Activated CD4-positive, alpha-beta T cell treated with anti-CD3 and anti-CD28 coated beads, Interleukin-2, amount 50 U/mL, for 16 hours (primary cell): ENCODE data around the gene GPBAR1.

Source experiments
- DNase-seq: peaks from one replicate; pipeline ENCODE4 v3.0.0-alpha.2; 2020

GPBAR1 gene, protein sequence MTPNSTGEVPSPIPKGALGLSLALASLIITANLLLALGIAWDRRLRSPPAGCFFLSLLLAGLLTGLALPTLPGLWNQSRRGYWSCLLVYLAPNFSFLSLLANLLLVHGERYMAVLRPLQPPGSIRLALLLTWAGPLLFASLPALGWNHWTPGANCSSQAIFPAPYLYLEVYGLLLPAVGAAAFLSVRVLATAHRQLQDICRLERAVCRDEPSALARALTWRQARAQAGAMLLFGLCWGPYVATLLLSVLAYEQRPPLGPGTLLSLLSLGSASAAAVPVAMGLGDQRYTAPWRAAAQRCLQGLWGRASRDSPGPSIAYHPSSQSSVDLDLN

DNA sequence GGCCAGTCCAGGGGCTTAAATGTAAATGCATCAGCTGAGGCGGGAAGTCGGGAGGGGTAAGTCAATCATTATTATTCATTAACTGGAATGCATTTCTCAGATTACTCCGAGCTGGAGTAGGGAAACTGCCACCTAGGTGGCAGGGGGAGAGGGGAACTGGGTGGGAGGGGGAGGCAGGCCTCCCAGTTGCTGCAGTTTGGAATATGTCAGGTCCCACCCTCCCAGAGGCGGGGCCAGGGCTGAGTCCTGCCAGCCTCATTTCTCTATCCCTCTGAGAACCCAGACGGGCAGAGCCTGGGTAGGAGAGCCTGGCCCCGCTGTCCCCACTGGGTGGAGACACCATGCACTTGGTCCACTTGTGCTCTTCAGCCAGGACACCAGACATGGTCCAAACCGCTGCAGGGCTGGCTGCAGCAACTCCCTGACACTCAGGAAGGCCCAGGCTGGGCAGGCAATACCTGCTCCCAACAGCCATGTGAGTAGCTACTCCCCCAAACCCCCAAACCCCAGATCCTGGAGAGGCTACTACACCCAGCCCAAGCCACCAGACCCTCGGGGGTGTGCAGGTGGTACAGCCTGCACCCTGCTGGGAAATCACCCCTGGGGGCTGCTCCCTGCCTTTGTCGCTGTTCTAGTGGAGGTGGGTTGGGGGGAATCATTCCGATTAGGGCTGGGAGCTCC lies at the start of gene GPBAR1:
Gene GPBAR1 (plus strand): TSS at position 274 of the 681 bp plus-strand sequence. CDS start 1,710 bp downstream, outside the sequence.
- no peak for DNase-seq

DNA sequence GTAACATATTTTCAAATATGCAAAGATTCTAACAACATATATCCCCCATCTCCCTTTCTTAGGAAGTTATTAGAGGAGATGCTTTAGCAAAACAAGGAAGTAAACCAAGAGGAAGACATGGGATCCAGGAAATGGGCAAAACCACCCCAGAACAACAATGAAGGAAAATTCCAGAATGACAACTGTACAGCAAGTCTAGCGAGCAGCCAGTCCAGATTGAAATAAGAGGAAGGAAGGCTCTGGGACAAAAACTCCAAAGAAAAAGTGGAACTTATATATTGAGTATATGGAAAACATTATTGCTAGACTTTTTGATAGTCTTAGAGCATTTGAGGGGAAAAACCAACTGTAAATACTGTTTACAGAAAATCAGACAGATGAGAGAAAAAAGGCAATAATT lies 46.7 kb upstream of the GPBAR1 start:
- DNase-seq: no peak

DNA sequence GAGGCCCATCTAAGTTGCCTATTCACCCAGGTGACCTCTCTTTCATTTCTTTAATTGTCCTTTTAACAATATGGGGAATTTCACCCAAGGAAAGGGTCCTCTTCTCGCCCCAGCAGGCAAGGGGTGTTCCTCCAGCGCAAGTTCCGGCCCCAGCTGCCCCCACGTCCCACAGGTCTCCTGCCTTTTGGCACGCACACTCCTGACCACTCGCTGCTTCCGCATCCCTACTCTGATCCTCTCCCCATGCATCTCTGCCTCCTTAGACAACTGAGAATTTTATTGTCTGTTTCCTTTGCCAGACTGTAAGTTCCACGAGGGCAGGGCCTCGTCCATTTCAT lies 44.5 kb upstream of the GPBAR1 start:
- DNase-seq: no peak

DNA sequence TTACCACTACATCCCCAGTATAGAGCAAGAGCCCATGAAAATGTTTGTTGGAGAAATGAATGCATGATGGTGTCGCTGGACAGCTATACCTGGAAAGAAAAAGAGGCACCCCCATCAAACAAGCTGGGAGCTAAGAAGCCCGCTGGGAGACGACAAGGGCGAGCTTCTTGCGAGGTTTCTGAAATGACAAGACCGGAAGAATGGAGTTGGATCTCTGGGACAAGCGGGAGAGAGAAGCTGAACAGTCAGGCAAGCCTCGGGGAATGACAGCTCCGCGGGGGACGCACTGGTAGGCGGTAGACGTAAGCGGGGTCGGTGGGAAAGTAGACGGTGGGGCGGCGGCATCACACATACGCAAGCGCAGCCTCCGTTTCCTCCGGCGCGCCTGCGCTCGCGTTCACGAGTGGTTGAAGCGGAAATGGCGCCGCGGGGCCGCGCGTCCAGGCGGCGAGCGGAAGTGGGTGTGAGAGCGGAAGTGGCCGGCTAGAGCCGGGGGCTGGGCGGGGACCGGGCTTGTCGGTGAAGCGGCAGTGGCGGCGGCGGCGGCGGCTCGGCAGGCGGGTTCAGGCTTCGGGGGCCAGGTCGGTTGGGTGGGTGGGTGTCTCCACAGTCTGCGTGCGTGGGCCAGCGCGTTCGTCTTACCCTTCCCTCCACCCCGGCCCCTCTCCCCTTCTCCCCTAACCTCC lies 44.0 kb upstream of the GPBAR1 start, which contains the start of gene ARPC2:
Gene ARPC2 (plus strand): TSS at position 516 of the 686 bp plus-strand sequence. CDS start 282 bp downstream, outside the sequence.
- DNase-seq: peak; percentile 96

DNA sequence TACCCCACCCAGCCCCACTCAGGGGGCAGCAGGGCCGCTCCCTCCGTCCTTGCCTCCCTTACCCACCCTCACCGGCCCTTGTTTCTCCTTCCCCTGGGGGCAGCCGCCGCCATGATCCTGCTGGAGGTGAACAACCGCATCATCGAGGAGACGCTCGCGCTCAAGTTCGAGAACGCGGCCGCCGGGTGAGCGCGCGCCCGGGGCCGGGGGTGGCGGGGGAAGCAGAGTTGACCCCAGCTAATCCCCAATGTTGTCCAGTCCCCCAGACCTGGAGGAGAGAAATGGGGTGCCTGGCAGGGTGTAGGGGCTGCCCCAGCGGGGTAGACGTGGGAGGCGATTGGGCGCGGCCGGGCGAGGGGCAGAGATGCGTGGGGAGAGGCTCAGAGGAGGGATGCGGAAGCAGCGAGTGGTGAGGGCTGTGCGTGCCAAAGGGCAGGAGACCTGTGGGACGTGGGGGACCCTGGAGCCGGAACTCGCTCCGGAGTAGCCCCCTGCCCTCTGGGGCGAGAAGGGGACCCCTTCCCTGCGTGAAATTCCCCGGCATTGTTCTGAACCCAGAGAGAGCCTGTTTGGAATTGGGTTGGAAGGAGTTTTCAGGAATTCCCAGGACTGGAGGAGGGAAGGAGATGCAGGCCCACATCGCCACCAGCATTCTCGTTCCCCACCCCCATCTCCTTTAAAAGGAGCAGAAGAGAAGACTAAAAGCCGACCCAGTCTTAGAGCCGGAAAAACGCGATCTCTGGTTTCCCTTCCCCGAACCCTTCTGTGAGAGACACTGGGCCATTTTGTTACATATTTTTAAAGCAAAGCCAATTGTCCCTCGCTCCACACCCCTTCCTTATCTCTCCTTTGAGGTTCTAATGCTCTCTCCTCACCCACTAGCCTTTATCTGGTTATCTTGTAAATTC lies 43.2 kb upstream of the GPBAR1 start:
- DNase-seq: peak; percentile 73

DNA sequence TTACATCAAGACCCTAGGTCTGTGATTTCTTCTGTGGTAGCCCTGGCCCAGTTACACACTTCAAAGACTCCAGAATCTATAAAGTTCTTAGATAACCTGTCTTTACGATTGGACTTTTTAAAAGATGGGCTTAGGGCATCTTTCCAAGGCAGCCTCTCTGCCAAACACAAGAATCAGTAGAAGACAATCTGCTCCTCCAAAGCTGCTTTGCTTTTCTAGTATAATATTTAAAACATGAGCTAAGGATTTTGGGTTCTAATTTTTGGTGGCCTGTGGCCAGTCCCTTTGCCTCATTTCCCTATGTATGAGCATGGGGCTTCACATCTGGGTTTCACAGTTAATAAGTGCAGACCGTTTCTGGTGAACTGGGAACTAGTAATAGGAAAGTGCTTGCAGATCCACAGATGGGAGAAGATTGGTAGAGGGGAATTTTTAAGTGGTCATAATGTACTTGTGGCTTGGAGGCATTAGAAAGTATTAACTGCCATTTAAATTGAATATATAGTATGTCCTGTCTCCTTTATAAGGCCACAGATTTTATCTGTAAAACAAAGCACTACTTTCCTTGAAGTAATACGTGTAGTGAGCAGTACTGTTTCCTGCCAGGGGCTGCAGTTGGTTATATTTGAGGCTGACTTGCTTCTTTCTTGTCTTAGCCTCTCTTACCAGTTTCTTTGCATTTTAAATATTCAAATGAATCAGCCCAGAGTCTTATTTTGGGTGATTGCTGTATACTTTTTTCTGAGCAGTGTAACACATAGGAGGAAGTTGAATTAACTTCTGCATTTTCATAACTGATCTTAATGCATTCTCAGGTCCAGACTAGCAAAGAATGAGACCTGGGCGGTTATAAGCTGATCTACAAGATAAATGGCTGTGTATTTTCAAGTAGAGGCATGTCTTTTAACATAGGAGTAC lies 42.3 kb upstream of the GPBAR1 start:
- peak; percentile 69 for DNase-seq

DNA sequence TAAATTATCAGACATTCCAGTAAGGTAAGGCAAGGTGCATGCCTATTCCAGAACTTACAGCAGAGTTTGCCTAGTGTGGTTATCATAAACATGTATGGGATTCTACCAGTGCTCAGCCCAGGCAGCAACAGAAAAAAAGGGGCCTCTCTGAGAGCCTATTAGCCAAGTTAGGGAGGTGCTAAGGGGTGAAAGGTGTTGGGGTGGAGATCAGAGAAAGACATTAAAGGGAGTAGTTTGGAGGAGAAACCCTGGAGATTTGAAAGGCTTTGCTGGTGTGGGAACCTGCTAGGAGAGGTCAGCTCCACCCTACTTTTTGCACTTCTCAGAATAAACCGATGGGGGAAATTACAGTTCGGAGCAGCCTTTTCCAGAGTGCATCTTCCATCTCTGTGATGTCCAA lies 40.9 kb upstream of the GPBAR1 start:
- no peak for DNase-seq

DNA sequence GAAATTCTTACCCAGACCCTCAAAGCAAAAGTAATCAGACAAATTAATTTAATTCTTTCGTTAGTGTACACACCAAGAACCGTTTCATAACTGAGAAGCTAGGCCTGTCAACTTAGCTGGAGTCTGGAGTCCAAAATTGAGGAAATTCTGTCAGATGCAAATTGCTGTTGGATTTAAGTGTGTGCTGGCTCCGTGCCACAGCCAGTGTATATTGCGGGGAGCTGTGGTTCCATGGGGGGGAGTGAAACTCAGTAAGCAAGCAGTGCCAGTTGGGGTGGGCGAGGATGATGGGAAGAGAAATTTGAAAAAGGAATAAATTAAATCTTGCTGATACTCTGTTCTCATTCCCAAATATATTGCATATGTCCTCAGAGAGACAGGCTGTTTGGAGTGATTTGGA lies 39.8 kb upstream of the GPBAR1 start:
- no peak for DNase-seq

DNA sequence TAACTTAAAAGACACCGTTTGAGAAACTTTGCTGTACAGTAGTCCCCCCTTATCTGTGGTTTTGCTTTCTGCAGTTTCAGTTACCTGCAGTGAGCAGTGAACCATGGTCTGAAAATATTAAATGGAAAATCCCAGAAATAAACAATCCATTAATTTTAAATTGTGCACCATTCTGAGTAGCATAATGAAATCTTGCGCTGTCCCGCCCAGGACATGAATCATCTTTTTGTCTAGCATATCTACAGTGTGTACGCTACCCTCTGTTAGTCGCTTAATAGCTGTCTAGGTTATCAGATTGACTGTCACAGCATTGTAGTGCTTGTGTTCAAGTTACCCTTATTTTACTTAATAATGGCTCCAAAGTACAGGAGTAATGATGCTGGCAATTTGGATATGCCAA lies 37.8 kb upstream of the GPBAR1 start:
- peak; percentile 37 for DNase-seq

DNA sequence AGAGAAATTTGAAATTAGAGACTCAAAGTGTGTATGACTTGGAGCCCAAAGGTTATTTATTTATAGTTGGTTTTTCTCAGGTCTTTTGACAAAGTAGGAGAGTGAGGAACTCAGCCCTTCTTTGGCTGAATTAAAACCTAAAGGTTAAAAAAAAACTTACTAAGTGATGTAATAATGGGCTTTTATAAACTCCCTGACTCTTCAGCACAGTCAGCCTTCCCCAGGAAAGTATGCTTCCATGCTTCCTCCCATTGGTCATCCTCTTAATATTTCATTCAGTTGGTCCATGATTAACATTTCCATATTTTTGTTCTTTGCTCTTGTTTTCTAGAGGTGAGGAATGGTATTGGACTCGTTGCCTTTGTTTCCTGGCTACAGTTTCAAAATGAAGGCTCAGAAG lies 36.6 kb upstream of the GPBAR1 start:
- no peak for DNase-seq

DNA sequence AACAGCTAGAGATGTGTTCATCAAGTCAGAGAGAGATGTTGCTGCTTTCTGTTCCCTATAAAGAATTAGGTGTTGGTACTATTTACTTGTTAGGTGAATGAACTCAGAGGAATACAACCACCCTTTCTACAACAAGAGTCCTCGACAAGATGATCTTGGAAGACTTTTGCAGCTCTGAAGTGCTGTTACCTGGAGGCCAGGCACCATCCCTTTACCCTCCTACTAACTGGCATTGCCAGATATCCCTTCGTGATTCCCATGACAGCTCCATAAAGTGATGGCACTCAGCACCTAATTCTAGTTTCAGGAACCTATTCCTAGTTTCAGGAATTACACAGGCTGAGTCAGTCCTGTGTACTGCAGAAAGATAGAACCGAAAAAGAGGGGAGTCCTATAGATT lies 33.9 kb upstream of the GPBAR1 start:
- no peak for DNase-seq

DNA sequence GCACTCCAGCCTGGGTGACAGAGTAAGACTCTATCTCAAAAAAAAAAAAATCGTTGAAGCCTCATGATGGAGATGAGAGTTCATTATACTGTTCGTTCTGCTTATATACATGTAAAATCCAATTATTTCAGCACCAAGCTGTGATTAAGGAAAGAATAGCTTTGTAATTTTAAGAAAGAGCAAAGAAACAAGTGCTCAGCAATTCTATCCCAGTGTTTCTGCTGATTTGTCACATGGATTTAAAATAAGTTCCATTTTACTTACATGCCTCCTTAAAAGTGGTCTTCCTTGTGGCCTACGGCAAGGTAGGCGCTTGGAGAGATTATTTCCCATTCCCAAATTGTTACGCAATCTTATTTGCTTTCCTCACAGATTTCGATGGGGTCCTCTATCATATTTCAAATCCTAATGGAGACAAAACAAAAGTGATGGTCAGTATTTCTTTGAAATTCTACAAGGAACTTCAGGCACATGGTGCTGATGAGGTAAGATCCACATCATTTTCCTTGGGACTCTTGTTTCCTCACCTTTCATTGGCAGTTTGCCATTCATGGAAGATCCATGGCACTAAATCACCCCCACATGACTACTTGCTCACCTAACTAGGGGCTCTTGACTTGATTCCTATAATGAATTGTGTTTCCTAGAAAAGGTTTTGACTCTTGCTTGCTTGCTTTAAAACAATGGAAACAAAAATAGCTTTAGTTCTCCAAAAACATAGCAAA lies 32.3 kb upstream of the GPBAR1 start:
- no peak for DNase-seq

DNA sequence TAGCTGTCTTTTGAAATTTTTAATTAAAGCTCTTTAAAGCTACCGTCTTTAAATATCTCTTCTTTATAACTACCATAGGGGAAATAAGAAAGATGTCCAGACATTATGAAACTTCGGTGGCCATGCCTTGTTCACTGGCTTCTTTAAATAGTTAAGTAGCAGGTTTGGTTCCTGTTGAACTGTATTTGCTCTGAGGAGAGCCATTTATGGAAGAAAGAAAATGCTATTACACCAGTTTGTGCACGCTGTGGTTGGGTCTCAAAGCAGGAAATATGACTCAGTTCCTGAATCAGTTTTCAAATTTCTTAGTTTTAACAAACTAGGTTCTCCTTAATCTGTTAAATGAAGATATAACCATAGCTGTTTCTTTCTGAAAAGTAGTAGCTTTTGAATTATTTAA lies 31.6 kb upstream of the GPBAR1 start:
- DNase-seq: peak; percentile 90

DNA sequence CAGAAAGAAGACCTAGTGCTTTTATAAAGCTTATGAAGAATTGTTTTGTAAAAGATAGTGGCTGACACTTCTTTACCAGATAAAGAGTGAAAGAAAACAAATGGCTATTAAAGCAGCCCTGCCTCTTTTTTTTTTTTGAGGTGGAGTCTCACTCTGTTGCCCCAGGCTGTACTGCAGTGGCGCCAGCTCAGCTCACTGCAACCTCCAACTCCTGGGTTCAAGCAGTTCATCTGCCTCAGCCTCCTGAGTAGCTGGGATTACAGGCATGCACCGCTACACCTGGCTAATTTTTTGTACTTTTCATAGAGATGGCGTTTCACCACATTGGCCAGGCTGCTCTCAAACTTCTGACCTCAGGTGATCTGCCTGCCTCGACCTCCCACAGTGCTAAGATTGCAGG lies 31.0 kb upstream of the GPBAR1 start:
- peak; percentile 34 for DNase-seq

DNA sequence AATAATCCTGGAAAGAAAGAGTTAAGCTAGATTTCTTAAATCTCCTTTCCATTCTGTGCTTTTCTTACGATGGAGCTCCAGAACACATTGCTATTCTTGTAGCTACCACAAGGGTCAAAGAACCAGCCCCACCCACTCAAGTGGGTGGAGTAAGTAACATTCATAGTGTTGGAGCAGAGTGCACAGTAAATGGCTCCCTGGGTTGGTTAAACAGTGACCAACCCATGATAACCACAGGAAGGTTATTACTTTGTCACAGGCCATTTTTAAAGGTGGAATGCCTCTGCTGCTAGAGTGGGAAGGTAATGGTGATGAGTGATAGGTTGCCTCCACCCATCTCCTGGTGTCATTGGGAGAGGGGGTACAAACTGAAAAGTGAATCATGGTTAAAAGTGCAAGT lies 29.9 kb upstream of the GPBAR1 start:
- DNase-seq: peak; percentile 73

DNA sequence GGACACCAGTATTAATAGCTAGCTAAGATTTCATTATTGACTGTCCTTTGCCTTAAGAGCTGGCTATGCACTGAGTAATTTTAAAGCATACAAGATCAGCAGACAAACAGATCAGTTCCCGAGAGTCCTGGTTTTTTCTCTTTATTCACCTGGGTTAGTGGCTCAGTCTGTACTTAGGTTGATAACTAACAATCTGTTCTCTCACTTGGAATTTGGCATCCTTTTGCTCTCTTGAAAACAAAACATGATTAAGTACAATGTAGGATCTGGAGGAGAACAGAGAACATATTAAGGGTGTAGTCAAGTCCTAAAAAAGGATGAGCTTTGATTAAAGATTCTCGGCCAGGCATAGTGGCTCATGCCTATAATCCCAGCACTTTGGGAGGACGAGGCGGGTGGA lies 27.3 kb upstream of the GPBAR1 start:
- DNase-seq: no peak

DNA sequence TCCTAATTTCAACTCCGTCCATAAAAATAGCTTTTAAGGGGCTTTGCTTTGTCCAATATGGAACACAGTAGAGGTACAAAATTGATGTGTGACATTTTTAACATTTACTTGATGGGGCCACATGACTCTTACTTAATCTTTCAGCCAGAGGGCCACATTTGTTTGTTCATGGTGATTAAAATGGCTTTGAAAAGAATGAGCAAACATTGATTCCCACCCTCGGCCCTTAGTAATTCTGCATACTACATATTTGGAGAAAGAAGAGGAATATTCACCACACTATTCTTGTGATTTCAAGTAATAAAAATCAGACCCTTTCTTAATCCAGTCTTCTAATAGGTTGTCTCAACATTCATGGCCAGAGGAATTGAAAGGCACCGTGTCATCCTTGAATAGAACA lies 26.3 kb upstream of the GPBAR1 start:
- no peak for DNase-seq

DNA sequence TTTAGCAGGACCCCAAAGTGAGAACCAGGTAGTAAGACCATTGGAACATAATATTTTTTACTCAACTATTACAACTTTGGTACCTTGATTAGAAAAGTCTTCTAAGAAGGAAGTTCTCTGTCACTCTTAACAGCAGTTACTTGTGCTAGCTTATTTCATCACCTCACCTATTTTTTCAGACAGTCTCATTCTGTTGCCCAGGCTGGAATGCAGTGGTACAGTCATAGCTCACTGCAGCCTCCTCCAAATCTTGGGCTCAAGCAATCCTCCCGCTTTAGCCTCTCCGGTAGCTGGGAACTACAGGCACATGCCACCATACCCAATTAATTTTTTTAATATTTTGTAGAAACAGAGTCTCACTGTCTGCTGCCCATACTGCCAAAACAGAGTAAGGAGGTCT lies 25.8 kb upstream of the GPBAR1 start:
- no peak for DNase-seq

DNA sequence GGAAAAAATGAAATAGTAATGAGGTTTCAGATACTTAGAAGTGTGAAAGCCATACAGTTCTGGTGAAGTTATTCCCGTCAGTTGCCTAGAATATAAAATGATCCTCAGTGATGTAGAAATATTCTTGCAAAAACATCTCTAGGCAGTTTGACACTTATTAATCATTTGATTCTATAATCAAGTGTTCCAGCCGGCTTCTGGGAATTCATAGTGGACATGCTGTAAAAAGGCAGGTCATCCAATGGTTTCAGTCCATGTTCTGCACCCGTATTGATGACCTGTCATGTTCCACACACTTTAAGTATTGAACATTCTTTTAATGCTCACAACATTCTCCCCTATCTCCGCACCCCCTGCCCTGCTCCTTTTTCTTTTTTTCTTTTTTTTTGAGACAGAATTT lies 24.0 kb upstream of the GPBAR1 start:
- no peak for DNase-seq

DNA sequence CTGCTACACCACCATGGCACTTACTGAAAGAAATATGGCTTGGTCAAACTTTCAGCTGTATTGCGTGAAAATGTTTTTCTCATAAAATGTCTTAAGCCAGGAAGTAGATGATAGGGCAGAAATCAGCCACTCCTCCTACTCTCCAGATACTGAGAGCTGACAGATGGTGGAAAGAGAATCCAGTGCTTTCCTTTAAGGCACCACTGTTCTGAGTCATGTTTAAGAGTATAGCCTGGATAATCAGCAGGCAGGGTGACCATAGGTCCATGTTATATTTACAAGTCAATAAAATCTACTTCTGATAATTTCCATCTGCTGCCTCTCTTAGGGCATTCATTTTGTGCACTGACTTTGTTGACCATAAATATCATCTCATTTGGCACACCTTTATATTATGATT lies 21.9 kb upstream of the GPBAR1 start:
- no peak for DNase-seq

DNA sequence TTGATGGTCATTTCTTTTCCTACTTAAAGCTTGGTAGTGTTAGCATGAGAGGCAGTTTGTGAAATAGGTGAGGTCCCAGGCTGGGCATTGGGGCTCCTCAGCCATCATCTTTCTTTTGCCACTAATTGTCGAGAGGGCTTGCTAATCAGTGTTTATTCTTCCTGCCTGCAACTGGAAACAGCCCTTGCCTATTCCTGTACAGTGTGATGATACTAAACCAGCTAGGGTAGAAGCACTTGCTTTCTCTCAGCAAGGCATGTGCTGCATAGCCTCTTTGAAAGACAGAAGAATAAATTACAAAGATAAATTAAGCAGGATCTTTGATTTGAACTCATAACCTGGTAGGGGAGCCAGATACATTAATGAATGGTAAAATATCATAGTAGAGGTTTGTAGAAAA lies 16.6 kb upstream of the GPBAR1 start:
- no peak for DNase-seq
